ENCODE results near the gene CD300C.
"Not testable (repeated sequence)": the region's sequence is repeated elsewhere in the genome, so short reads cannot be mapped to it uniquely, and the experiment has no call there.

Gene CD300C

DNA sequence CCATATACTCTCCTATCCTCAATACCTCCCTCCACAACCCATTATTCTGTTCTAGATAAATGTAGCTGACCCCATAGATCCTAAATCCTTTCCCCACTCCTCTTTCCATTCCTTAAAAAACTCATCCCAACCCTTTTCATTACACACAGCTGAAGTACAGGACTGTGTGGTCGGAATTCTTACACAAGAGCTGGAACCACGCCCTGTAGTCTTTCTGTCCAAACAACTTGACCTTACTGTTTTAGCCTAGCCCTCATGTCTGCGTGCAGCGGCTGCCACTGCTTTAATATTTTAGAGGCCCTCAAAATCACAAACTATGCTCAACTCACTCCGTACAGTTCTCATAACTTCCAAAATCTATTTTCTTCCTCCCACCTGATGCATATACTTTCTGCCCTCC, 42.0 kb downstream of the CD300C start:
- DNase-seq: not testable (repeated sequence)

GRCh38 chr17:74502861-74503260, 43.1 kb downstream of the CD300C start:
- DNase-seq: no peak

- DNase-seq: no peak
Measured at GRCh38 chr17:74499992-74500391, 45.9 kb downstream of the CD300C start.

- no peak for DNase-seq
Measured at GRCh38 chr17:74497471-74497870, 48.4 kb downstream of the CD300C start.

DNA sequence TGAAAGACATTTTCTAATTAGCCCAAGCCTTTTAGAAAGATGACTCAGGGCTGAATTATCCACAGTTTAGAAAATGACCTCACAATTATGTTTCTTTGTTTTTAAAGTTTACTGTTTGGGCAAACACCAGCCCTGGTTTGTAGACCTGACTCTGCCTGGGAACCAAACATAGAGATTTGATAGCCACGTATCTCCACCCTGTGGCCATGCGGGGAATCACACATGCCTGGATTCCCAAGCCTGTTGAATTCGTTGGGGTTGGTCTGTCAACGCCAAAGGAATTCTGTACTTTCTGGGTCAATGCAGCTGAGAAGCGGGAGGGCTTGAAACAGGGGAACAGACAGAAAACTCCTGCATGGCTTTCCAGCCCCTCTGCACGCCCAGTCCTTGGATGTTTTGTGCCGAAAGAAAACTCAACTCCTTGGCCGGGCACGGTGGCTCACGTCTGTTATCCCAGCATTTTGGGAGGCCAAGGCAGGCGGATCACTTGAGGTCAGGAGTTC, 52.5 kb downstream of the CD300C start:
- DNase-seq: peak; percentile 26

GRCh38 chr17:74491626-74492025, 54.3 kb downstream of the CD300C start:
- no peak for DNase-seq

Measured in HCEC 1CT (cell line).